ENCODE measurements around the gene ACTN2. TPM values are rescaled to one million over a fixed set of nuclear protein-coding genes. Genes with fewer than 3 reads are reported as not detected.
A peak's percentile ranks its signal among the peaks of the same experiment; 100 is the strongest.

Gene ACTN2
- total RNA-seq, 1 donor from 2014 or later, result not detected

GRCh38 chr1:236734141-236734765, 48.0 kb downstream of the ACTN2 start:
- ATAC-seq (no peak), DNase-seq (ENCODE audit: low spot score) (no peak)

- no peak for DNase-seq (ENCODE audit: low spot score)
- no peak for ATAC-seq
Measured at GRCh38 chr1:236736761-236737160, 50.5 kb downstream of the ACTN2 start.

- ATAC-seq (no peak), DNase-seq (ENCODE audit: low spot score) (no peak)
Measured at GRCh38 chr1:236741753-236742152, 55.5 kb downstream of the ACTN2 start.

GRCh38 chr1:236742421-236743160, 56.3 kb downstream of the ACTN2 start:
- DNase-seq (ENCODE audit: low spot score) (no peak), ATAC-seq (no peak)

- ATAC-seq (no peak), DNase-seq (ENCODE audit: low spot score) (no peak)
Measured at GRCh38 chr1:236744533-236744932, 58.2 kb downstream of the ACTN2 start.

GRCh38 chr1:236746785-236747184, 60.5 kb downstream of the ACTN2 start:
- no peak for ATAC-seq
- DNase-seq (ENCODE audit: low spot score), result no peak

GRCh38 chr1:236747311-236747985, 61.1 kb downstream of the ACTN2 start:
- ATAC-seq (no peak), DNase-seq (ENCODE audit: low spot score) (no peak)

- ATAC-seq (peak; percentile 27), DNase-seq (ENCODE audit: low spot score) (no peak)
Measured at GRCh38 chr1:236748268-236748870, 62.1 kb downstream of the ACTN2 start.

- no peak for DNase-seq (ENCODE audit: low spot score)
- ATAC-seq, result no peak
Measured at GRCh38 chr1:236750928-236751327, 64.6 kb downstream of the ACTN2 start.

GRCh38 chr1:236751385-236751784, 65.1 kb downstream of the ACTN2 start:
- ATAC-seq (no peak), DNase-seq (ENCODE audit: low spot score) (no peak)

GRCh38 chr1:236751935-236752334, 65.6 kb downstream of the ACTN2 start:
- DNase-seq (ENCODE audit: low spot score), result no peak
- ATAC-seq, result no peak

- peak; percentile 95 for ATAC-seq
Measured at GRCh38 chr1:236753516-236753915, 67.2 kb downstream of the ACTN2 start.

GRCh38 chr1:236753964-236754363, 67.7 kb downstream of the ACTN2 start:
- DNase-seq (ENCODE audit: low spot score) (no peak), ATAC-seq (peak; percentile 47)

More at GRCh38 chr1:236753516-236753915, 67.2 kb downstream of the ACTN2 start:
- no peak for DNase-seq (ENCODE audit: low spot score)

- no peak for ATAC-seq
Measured at GRCh38 chr1:236754525-236755210, 68.4 kb downstream of the ACTN2 start.

GRCh38 chr1:236757640-236758039, 71.3 kb downstream of the ACTN2 start:
- no peak for ATAC-seq

More at GRCh38 chr1:236754525-236755210, 68.4 kb downstream of the ACTN2 start:
- DNase-seq (ENCODE audit: low spot score), result no peak

GRCh38 chr1:236759252-236759859, 73.1 kb downstream of the ACTN2 start:
- DNase-seq (ENCODE audit: low spot score), result no peak

More at GRCh38 chr1:236757640-236758039, 71.3 kb downstream of the ACTN2 start:
- DNase-seq (ENCODE audit: low spot score), result no peak

GRCh38 chr1:236760480-236760879, 74.2 kb downstream of the ACTN2 start:
- no peak for DNase-seq (ENCODE audit: low spot score)
- ATAC-seq, result no peak

More at GRCh38 chr1:236759252-236759859, 73.1 kb downstream of the ACTN2 start:
- peak; percentile 74 for ATAC-seq

GRCh38 chr1:236760986-236761385, 74.7 kb downstream of the ACTN2 start:
- DNase-seq (ENCODE audit: low spot score) (no peak), ATAC-seq (no peak)

- DNase-seq (ENCODE audit: low spot score) (no peak), ATAC-seq (peak; percentile 91)
Measured at GRCh38 chr1:236761397-236762132, 75.3 kb downstream of the ACTN2 start.

- ATAC-seq (no peak), DNase-seq (ENCODE audit: low spot score) (no peak)
Measured at GRCh38 chr1:236762410-236762809, 76.1 kb downstream of the ACTN2 start.
